Activated T-cell treated with anti-CD3 and anti-CD28 coated beads for 24 hours (primary cell): ENCODE measurements around the gene SLFN11.
"Not testable (repeated sequence)": the region's sequence is repeated elsewhere in the genome, so short reads cannot be mapped to it uniquely, and the experiment has no call there.

Source experiments
- DNase-seq: peaks from one replicate; pipeline ENCODE4 v3.0.0-alpha.2; 2020; ENCODE audit warnings: low read depth

The SLFN11 gene, protein sequence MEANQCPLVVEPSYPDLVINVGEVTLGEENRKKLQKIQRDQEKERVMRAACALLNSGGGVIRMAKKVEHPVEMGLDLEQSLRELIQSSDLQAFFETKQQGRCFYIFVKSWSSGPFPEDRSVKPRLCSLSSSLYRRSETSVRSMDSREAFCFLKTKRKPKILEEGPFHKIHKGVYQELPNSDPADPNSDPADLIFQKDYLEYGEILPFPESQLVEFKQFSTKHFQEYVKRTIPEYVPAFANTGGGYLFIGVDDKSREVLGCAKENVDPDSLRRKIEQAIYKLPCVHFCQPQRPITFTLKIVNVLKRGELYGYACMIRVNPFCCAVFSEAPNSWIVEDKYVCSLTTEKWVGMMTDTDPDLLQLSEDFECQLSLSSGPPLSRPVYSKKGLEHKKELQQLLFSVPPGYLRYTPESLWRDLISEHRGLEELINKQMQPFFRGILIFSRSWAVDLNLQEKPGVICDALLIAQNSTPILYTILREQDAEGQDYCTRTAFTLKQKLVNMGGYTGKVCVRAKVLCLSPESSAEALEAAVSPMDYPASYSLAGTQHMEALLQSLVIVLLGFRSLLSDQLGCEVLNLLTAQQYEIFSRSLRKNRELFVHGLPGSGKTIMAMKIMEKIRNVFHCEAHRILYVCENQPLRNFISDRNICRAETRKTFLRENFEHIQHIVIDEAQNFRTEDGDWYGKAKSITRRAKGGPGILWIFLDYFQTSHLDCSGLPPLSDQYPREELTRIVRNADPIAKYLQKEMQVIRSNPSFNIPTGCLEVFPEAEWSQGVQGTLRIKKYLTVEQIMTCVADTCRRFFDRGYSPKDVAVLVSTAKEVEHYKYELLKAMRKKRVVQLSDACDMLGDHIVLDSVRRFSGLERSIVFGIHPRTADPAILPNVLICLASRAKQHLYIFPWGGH

DNA sequence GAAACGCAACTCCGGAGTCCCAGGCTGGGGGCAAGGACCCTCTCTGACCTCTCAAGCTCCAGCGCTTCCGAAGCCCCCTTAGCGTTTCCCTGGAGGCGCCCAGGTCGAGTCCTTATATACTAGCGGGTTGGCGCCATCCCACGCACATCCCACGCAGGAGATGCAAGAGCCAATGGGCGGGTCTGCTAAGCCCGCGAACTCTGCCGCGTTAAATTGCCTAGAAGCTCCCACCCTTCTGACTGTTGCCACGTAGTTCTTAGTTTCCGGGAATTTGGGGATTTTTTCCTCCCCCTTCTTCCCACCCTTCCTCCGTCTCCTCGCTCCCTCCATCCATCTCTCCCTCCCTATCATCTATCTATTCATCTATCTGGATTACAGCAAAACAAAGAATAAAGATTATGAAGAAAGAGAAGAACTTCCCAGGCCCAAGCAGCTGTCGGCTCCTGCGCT lies at the start of gene SLFN11:
Gene SLFN11, minus strand, starts transcription at position 88 of the 450 bp plus-strand sequence. CDS start 9,814 bp downstream, outside the sequence.
- DNase-seq, result peak; percentile 82

DNA sequence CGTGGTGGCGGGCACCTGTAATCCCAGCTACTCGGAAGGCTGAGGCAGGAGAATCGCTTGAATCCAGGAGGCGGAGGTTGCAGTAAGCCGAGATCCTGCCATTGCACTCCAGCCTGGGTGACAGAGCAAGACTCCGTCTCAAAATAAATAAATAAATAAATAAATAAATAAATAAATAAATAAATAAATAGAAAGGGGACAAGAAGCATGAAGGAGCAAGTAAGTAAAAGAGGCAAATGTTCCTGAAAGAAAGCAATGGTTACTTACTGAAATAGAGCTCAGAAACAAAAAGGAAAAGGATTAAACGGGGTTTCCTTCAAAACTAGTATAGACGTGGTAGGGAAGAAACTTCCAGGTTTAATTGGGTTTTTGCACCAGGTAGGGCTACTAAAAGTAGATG lies 47.6 kb upstream of the SLFN11 start:
- not testable (repeated sequence) for DNase-seq

DNA sequence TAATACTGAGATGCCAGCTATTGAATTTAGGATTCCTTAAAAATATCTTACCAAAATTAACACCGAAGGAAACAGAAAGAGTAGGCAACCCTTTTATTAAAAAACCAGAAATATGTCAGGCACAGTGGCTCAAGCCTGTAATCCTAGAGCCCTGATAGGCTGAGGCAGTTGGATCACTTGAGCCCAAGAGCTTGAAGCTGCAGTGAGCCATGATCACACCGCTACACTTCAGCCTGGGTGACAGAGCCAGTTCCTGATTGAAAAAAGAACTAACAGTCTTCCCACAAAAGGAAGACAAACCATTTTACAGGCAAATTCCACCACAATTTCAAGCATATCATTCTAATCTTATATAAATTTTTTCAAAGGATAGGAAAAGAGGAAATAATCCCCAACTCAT lies 43.2 kb upstream of the SLFN11 start:
- DNase-seq, result no peak

DNA sequence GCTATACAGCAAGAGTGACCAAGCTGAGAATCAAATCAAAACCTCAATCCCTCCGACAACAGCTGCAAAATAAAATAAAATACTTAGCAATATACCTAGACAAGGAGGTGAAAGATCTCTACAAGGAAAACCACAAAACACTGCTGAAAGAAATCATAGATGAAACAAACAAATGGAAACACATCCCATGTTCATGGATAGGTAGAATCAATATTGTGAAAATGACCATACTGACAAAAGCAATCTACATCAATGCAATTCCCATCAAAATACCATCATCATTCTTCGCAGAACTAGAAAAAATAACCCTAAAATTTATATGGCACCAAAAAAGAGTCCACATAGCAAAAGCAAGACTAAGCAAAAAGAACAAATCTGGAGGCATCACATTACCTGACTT lies 41.3 kb upstream of the SLFN11 start:
- not testable (repeated sequence) for DNase-seq

DNA sequence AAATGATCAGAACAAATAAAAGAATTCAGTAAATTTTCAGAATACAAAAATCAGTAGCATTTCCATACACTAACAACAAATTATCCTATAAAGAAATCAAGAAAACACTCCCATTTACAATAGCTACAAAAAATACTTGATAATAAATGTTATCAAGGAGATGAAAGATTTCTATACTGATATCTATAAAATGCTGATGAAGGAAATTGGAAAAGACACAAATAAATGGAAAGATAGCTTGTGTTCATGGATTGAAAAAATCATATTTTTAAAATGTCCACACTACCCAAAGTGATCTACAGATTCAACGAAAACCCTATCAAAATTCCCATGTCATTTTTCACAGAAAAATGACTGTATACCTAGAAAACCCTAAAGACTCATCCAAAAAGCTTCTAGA lies 40.8 kb upstream of the SLFN11 start:
- no peak for DNase-seq

DNA sequence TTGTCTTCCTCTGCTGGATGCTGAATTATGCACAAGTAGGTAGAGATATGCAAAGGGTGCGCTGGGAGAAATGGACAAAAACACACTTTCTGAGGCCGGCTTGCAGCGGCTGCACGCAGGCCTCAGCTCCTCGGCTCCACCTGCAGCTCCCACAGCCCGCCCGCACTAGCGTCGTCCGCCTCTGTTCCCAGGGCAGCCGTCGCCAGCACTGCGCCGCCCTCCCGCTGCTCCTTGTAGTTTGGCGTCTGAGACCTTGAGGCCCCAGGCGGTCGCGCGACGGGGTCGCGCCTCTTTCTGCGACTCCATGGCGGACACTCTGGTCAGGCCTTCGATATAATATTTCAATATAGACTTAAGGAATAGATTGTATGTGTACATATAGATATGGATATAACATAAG lies 34.1 kb upstream of the SLFN11 start:
- no peak for DNase-seq

DNA sequence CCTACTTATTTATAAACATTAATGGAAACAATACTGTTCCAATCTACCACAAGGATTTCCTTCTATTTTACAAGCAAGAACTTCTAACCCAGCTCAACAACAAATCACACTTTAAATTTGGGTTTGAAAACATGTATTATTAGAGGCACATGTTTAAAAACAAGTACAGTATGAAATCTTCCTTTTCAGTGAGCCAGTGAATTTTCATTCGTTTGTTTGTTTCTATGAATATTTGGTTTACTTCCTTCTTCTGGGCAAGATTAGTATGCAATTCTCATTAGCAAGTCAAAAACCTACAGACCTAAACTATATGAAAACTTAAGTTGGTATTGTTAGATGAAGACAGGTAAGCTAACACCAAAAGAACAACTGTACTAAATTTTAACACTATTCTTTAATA lies 33.1 kb upstream of the SLFN11 start:
- DNase-seq, result no peak

DNA sequence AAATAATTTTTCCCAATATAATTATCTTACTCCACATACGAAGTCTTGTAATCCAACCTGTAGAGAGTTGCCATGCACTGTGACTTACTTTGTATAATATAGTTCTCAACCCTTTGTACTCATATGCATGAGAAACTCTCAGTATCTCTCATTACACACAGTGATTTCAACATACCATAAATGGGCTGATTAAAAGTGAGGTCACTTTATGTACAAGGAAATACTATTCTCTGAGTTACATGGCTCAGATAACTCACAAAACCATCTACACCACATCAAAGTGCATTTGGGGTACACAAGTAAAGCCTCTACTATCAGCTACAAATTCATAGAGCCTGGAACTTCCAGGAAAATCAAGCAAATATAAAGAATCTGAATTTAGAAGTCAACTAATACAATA lies 30.9 kb upstream of the SLFN11 start:
- DNase-seq, result no peak

DNA sequence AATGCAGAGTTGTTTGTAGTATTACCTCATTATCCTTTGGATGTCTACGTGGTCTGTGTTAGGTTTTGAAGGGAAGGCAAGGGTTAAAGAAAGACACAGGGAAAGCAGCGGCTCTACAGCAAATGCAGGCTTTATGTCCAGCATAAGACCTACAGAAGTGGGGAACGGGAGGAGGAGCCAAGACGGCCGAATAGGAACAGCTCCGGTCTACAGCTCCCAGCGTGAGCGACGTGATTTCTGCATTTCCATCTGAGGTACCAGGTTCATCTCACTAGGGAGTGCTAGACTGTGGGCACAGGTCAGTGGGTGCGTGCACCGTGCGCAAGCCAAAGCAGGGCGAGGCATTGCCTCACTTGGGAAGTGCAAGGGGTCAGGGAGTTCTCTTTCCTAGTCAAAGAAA lies 20.4 kb upstream of the SLFN11 start:
- not testable (repeated sequence) for DNase-seq

DNA sequence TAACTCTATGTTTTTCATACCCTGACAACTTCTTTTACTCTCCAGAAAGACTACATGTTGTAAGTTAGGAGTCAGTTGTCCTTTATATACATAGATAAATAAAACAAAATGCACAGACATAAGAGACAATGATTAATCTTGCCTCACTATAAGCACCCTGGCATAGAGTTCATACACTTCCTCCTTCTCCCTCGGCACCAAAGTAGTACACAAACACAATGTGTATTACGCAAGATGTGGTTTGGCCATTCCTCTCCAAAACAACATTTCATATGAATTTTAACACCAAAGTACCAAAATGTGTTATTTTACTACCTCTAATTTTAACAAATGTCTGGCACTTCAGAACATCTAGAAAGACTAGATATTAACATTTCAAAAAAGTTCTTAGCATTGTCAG lies 17.2 kb upstream of the SLFN11 start:
- DNase-seq, result no peak

DNA sequence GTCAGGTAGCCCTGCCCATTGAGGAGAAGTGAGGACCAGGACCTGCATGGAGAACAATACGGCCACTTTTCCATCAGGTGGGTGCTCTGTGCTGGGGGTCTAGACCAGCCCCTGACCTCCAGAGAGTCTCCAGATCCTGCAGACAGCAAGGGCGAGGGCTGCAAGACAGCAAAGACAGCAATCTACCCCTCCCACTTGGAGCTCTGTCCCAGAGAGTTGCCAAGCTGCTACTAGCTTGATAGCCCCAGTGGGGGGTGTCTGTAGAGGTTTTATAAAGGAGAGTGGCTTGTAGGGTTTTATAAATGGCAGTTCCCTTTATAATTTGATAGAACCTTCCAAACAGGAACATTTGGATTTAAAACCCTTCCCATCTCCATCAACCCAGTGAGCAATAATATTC lies 16.7 kb upstream of the SLFN11 start:
- no peak for DNase-seq

DNA sequence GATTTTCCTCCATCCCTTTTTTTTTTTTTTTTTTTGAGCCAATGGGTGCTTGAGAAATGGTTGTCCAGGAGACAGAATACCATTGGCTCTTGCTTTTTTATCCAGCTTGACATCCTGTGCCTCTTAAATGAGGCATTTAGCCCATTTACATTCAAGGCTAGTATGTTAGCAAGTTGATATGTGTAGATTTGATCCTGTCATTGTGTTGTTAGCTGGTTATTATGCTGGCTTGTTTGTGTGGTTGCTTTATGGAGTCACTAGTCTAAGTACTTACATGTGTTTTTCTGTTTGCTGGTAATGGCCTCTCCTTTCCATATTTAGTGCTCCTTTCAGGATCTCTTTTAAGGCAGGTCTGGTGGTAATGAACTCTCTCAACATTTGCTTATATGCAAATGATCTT lies 14.1 kb upstream of the SLFN11 start:
- DNase-seq, result no peak

DNA sequence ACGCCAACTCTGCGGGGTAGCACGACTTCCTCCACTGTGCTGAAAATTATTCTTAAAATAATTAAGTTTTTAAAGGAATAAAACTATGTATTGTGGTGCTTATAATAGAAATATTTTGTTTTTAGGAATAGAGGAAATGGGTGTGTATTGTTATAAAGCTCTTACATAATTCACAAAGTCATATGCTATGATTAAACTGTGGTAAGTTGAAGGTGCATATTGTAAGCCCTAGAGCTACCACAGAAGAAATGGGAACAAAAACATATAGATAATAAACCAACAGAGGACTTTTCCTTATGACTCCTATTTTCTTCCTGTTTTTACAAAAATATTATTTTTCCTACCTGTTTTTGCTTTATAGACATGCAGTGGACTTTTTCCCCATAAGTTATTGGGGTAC lies 4.3 kb upstream of the SLFN11 start:
- DNase-seq, result no peak

DNA sequence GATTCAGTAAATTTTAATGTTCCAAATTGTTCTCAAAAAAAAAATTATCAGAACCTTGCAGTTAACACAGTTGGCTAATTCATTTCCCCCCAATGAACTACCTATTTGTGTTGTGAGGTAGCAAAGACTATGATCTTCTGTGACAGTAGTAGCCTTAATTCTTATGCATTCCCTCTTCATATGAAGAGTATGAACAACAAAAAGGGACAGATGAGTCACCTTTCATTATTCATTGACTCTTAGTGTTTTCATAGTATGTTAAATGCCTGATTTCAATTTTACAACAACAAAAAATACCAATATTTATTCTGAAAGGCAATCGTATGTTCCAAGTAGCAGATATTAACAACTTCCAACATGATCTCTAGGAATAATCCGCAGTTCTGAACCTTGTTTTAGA lies 3.6 kb upstream of the SLFN11 start:
- no peak for DNase-seq

DNA sequence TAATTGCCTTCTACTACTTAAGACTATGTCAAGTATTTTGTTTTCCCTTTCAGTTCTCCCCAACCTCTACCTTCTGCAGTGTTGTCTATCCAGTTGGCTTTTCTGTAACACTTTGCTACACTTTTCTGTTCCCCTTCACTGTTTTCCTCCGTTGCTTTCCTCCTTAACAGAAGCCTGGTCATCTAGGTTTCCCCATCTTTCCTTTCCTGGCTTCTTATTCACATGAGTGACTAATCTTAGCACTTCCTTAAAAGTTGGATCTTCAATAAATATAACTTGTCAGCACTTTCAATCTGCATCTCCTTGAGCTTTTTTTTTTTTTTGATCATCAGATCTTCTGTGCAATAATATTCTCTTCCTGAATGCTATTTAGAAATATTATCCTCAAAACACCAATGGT lies 2.8 kb upstream of the SLFN11 start:
- DNase-seq, result no peak

DNA sequence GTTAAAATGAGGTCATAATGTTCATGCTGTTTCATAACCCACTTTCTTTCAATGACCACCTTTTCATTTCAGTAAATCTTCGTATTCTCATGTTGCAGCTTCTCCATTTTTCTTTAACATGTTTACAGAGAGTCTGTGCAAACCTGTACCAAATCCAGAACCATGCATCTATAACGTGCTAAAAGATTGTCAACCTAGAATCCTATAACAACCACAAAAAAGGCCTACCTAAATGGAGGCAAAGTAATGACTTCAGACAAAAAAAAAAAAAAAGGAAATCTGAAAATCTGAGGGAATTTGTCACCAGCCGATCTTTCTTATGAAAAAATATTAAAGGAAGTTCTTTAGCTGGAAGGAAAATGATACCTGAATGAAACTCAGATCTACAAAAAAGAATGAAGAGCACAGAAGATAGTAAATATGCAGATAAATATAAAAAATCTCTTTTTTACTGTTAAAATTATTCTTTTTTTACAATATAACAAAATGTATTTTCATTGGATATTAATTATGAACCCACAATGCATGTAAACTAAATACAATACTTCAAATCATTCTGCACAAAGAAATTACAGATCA lies 1.4 kb upstream of the SLFN11 start:
- no peak for DNase-seq

DNA sequence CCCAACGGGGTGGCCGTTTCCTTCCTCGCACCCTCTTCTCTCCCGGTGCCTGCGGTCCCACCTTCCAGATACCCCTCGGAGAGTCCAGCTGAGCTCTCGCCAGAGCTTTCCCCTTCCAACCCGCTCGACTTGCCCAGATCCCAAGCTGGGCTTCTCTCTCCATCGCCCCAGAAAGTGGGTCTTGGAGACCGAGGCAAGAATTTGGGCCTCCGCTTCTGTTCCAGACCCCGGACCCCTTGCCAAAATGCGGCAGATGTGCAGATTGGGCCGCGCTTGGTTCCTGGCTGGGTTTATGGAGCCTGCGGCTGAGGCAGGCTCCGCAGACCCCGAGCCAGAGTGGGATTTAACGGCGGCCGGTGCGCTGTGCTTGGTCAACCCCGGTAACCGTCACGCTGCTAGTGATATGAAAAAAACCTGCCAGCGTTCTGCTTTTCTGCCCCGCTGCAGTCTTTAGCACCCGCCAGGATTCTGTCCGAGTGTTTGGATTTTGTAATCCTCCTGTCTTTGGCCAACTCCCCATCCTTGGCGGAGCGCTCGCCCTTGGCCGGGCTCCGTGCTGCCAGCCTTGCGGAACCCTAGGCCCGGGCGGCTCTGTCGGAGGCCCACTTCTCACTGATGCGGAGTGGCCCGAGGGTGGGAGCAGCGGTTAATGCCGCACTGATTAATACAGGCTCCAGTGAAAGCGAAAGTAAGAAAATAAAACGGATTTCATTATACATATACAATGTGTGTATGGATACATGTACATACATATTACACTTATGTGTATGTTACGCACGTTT lies 754 bp upstream of the SLFN11 start:
- peak; percentile 32 for DNase-seq

DNA sequence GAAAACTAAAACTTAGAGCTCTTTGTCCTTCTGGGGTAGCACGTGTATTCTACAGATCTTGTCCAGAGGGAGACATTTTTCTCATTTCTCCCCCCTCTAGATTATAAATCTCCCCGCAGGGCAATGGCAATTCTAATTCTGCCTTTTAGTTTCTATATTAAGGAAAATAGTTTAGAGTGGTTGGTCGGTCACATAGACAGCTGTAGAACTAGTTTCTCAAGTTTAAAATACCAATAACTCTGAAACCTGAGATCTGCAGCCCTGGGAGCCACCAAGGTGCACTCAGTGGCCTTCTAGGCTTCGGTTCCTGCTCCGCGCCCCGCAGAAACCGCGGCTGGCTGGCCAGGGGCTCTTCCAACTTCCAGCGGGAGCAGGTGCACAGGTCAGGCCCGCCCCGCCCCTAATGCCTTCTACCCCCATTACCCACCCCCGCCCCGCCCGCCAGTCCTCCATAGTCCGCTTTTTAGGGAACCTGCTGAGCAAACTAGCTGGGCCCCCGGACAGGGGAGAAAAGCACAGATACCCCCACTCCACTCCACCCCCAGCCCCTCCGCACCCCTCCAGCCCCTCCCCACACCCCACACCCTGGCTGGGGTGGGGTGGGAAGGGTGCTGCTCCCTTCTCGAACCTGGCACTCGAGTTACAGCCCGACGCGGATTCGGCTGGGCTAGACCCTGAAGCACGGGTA lies 431 bp downstream of the SLFN11 start:
- DNase-seq, result peak; percentile 7

DNA sequence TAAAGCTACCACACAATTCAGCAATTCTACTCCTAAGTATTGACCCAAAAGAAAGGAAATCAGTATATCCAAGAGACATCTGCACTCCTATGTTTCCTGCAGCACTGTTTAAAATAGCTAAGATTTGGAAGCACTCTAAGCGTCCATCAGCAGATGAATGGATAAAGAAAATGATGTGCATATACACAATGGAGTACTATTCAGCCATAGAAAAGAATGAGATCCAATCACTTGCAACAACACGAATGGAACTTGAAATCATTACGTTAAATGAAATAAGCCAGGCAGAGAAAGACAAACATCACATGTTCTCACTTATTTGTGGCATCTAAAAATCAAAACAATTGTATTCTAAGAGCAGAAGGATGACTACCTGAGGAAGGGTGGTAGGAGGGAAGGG lies 1.5 kb downstream of the SLFN11 start:
- no peak for DNase-seq

DNA sequence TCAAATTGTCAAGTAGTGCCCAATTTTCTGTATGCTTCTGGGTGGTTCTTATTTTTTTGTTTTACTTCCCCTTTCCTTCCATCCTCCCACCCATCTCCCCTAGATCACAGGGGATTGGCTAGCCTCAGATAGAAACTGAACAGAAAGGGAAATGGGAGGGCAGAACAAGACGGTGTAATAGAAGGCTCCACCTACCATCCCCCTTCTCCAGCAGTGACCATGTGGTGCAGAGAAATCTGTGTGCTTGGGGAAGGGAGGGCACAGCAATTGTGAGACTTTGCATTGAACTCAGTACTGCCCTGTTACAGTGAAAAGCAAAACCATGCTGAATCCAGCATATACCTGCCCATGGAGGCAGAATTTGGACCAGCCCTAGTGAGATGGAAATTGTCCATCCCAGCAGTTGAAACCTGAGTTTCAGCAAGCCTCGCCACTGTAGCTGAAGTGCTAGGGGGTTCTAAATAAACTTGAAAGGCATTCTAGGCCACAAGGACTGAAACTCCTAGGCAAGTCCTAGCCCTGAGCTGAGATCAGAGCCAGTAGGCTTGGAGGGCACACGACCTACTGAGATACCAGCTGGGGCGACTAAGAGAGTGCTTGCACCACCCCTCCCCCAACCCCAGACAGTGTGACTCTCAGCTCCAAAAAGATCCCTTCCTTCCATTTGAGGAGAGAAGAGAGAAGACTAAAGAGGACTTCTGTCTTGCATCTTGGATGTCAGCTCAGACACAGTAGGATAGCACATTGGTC lies 5.2 kb downstream of the SLFN11 start:
- DNase-seq, result no peak

DNA sequence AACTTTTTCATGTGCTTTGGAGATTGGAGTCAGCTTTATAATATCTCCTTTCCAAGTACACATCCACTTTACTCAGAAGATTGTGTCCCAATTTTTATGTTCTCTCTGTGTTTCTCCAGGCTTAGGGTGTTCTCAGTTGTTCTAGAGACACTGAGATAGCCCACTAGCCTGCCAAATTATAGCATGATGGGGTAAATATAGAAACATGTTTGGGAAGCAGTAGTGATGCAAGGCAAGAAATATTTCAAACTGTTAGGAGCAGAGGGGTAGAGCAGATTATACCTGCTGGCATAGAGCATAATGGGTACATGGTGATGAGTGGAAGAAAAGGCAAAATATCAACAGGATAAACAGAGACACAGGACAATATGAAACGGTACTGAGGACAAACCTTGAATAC lies 12.4 kb downstream of the SLFN11 start:
- DNase-seq, result no peak
